ENCODE results near the gene SLC18B1. TPM values are rescaled to one million over a fixed set of nuclear protein-coding genes. Genes with fewer than 3 reads are reported as not detected.

The SLC18B1 gene
- total and polyA plus RNA-seq, 2 of the 13 experiments (the other 11 are each of a cell fraction or from before 2014, with no cell fraction given): 11.4 to 13.8 TPM

- H3K27ac ChIP-seq (ENCODE audit: extremely low read length, insufficient read depth, low read length): no peak overlapping the region
- H3K9ac ChIP-seq (ENCODE audit: insufficient read depth, low read depth, low read length): no peak overlapping the region
- peaks cover 47% of the 10 kb centered on the region for H3K4me1 ChIP-seq (ENCODE audit: insufficient read depth, low read length)
- H3K36me3 ChIP-seq (replicated peaks in 1 of 2; ENCODE audit: control insufficient read depth in 1 of 2, insufficient read depth in 2 of 2, low read length in 2 of 2): no peaks in the 10 kb centered on the region
- BruUV-seq (replicated peaks): no TSS peak
- H3K79me2 ChIP-seq (ENCODE audit: insufficient read depth, low read length): no peaks in the 10 kb centered on the region
- no peak overlapping the region for H3K4me2 ChIP-seq (ENCODE audit: low read depth, low read length)
- no peak overlapping the region for H2AFZ ChIP-seq (ENCODE audit: low read length)
- H3K4me3 ChIP-seq (replicated peaks in 1 of 3; ENCODE audit: insufficient read depth in 1 of 3, low read depth in 2 of 3, low read length in 3 of 3): no peak overlapping the region
- FAIRE-seq (no peak), ATAC-seq (no peak), DNase-seq (ENCODE audit: low spot score) (no peak)
- 45% methylated on average over 2 of the region's 2 CpGs for WGBS (ENCODE audit: low lambda C conversion rate)
- H4K20me1 ChIP-seq (ENCODE audit: insufficient read depth, low read length): no peaks in the 10 kb centered on the region
- intact Hi-C loops (cut with micrococcal nuclease; ENCODE audit: unreplicated experiment) (no loop called here), in situ Hi-C loops (cut with HindIII; ENCODE audit: extremely low pct_ligation_motif_present, low pct_unique_long_range_greater_than_20kb) (no loop called here)
- ChIA-PET POLR2A (no interaction called here), CTCF (ENCODE audit: low intra/inter-chr PET ratio, low total read pairs) (no interaction called here)
- TF ChIP-seq FOXP1 (IDR thresholded peaks at IDR 0.05) (no peak), FOXP1 (CRISPR knock-in tag; IDR thresholded peaks at IDR 0.05) (0 out of 2 replicates have a peak, but pooled peaks have one; percentile 13), EEA1 (CRISPR knock-in tag; IDR thresholded peaks at IDR 0.05; ENCODE audit: borderline replicate concordance) (no peak)
- H3K9me3 ChIP-seq (ENCODE audit: low read length): no peaks in the 10 kb centered on the region
- no peaks in the 10 kb centered on the region for H3K27me3 ChIP-seq (ENCODE audit: control insufficient read depth in 1 of 2, insufficient read depth in 2 of 2, low read length in 2 of 2)
Observed at GRCh38 chr6:132733283-132733682, 65.2 kb downstream of the SLC18B1 start.

- in situ Hi-C loops (cut with HindIII; ENCODE audit: extremely low pct_ligation_motif_present, low pct_unique_long_range_greater_than_20kb): no loop called here
- ChIA-PET CTCF (ENCODE audit: low intra/inter-chr PET ratio, low total read pairs) (no interaction called here), POLR2A (no interaction called here)
- H3K4me3 ChIP-seq (replicated peaks in 1 of 3; ENCODE audit: insufficient read depth in 1 of 3, low read depth in 2 of 3, low read length in 3 of 3): no peak overlapping the region
- FAIRE-seq (no peak), DNase-seq (ENCODE audit: low spot score) (no peak), ATAC-seq (no peak)
- H3K36me3 ChIP-seq (replicated peaks in 1 of 2; ENCODE audit: control insufficient read depth in 1 of 2, insufficient read depth in 2 of 2, low read length in 2 of 2): no peaks in the 10 kb centered on the region
- no peak overlapping the region for H2AFZ ChIP-seq (ENCODE audit: low read length)
- no peaks in the 10 kb centered on the region for H3K79me2 ChIP-seq (ENCODE audit: insufficient read depth, low read length)
- WGBS (ENCODE audit: low lambda C conversion rate): 64% methylated on average over 2 of the region's 2 CpGs
- H3K4me2 ChIP-seq (ENCODE audit: low read depth, low read length): 0 out of 2 replicates have a peak overlapping the region, but pooled peaks have one; percentile 16
- no peak overlapping the region for H3K9ac ChIP-seq (ENCODE audit: insufficient read depth, low read depth, low read length)
- H4K20me1 ChIP-seq (ENCODE audit: insufficient read depth, low read length): no peaks in the 10 kb centered on the region
- peaks cover 45% of the 10 kb centered on the region for H3K4me1 ChIP-seq (ENCODE audit: insufficient read depth, low read length)
- no peaks in the 10 kb centered on the region for H3K9me3 ChIP-seq (ENCODE audit: low read length)
- intact Hi-C loops (cut with micrococcal nuclease; ENCODE audit: unreplicated experiment): no loop called here
- BruUV-seq (replicated peaks): no TSS peak
- no peaks in the 10 kb centered on the region for H3K27me3 ChIP-seq (ENCODE audit: control insufficient read depth in 1 of 2, insufficient read depth in 2 of 2, low read length in 2 of 2)
- H3K27ac ChIP-seq (ENCODE audit: extremely low read length, insufficient read depth, low read length): no peak overlapping the region
- TF ChIP-seq HOXA3 (CRISPR knock-in tag; IDR thresholded peaks at IDR 0.05) (no peak), JUN (CRISPR knock-in tag; IDR thresholded peaks at IDR 0.05) (no peak), RBM22 (optimal IDR thresholded peaks at IDR 0.05; ENCODE audit: low read length) (no peak), CTCF (CRISPR knock-in tag; IDR thresholded peaks at IDR 0.05) (no peak), ZFP36 (IDR thresholded peaks at IDR 0.05; ENCODE audit: borderline replicate concordance, low read depth, low read length, partially characterized antibody) (no peak), NFRKB (IDR thresholded peaks at IDR 0.05) (no peak), ZNF660 (CRISPR knock-in tag; IDR thresholded peaks at IDR 0.05; ENCODE audit: borderline replicate concordance, low read depth) (no peak), MIER3 (CRISPR knock-in tag; IDR thresholded peaks at IDR 0.05; ENCODE audit: borderline replicate concordance) (no peak), RFXAP (CRISPR knock-in tag; IDR thresholded peaks at IDR 0.05; ENCODE audit: borderline replicate concordance) (no peak), MATR3 (CRISPR knock-in tag; IDR thresholded peaks at IDR 0.05) (no peak), ZNF33A (CRISPR knock-in tag; IDR thresholded peaks at IDR 0.05; ENCODE audit: borderline replicate concordance) (no peak), CAMTA2 (CRISPR knock-in tag; IDR thresholded peaks at IDR 0.05; ENCODE audit: borderline replicate concordance) (no peak), ZNF557 (CRISPR knock-in tag; IDR thresholded peaks at IDR 0.05) (no peak), U2AF2 (IDR thresholded peaks at IDR 0.05; ENCODE audit: low read depth, low read length) (no peak), KLF15 (CRISPR knock-in tag; IDR thresholded peaks at IDR 0.05; ENCODE audit: borderline replicate concordance) (no peak)
Observed at GRCh38 chr6:132731086-132731485, 67.4 kb downstream of the SLC18B1 start.

Measured in HepG2 (cell line).